ENCODE data around the gene TRPM7. TPM values are rescaled to one million over a fixed set of nuclear protein-coding genes. Genes with fewer than 3 reads are reported as not detected.

TRPM7 gene
- total RNA-seq, 1 experiment from 2014 or later, result 49.6 TPM

- Histone ChIP-seq H3K9me3 (ENCODE audit: low read depth, low read length, poor library complexity, severe bottlenecking) (no peaks in the 10 kb centered on the region), H3K4me1 (ENCODE audit: insufficient read depth, low read length, poor library complexity, severe bottlenecking) (peaks cover 7% of the 10 kb centered on the region), H3K4me3 (ENCODE audit: low read depth, low read length, poor library complexity, severe bottlenecking) (no peak overlapping the region), H3K27ac (ENCODE audit: low read depth, low read length, poor library complexity, severe bottlenecking) (no peak overlapping the region), H3K27me3 (replicated peaks; ENCODE audit: insufficient read depth, low read depth, low read length, poor library complexity) (no peaks in the 10 kb centered on the region), H3K36me3 (ENCODE audit: insufficient read depth, low read length, poor library complexity, severe bottlenecking) (no peaks in the 10 kb centered on the region)
- TF ChIP-seq CTCF (conservative IDR thresholded peaks at IDR 0.05; ENCODE audit: low read depth, low read length) (no peak), EZH2 (IDR thresholded peaks at IDR 0.05; ENCODE audit: borderline replicate concordance, low read depth, low read length, poor library complexity, severe bottlenecking) (no peak)
- intact Hi-C loops (cut with micrococcal nuclease; ENCODE audit: unreplicated experiment), result no loop called here
- no TSS peak for BruUV-seq (replicated peaks)
- ChIA-PET POLR2A (ENCODE audit: low non-redundant PET) (no interaction called here), CTCF (interaction anchor here (0.6 kb wide), 1 partner anchor 1450 kb away, joined by 12 read pairs; no protein-coding TSS in a partner anchor)
- DNase-seq (ENCODE audit: low spot score), result no peak
Measured at GRCh38 chr15:50544368-50544767, 142.2 kb downstream of the TRPM7 start.

DNA sequence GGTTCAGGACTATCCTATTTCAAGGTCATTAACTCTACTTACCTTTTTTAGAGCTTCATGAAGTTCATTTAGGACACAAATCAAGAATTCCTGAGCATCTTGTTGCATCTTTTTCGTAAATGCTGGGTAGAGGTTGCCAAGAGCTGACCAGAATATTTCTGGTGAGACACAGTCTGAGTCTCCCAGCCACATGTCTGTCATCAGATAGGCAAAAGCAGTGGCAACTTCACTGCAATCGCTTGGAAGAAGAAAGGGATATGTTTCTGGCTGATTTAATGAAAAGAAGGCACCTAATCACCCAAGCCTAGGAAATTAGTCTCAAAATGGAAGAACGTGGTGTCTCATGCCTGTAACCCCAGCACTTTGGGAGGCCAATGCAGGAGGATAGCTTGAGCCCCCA, 143.0 kb downstream of the TRPM7 start:
- no TSS peak for BruUV-seq (replicated peaks)
- H3K27me3 ChIP-seq (replicated peaks; ENCODE audit: insufficient read depth, low read depth, low read length, poor library complexity), result no peaks in the 10 kb centered on the region
- DNase-seq (ENCODE audit: low spot score), result no peak
- intact Hi-C loops (cut with micrococcal nuclease; ENCODE audit: unreplicated experiment), result no loop called here
- ChIA-PET POLR2A (ENCODE audit: low non-redundant PET) (no interaction called here), CTCF (no interaction called here)
- peaks cover 7% of the 10 kb centered on the region for H3K4me1 ChIP-seq (ENCODE audit: insufficient read depth, low read length, poor library complexity, severe bottlenecking)
- TF ChIP-seq CTCF (conservative IDR thresholded peaks at IDR 0.05; ENCODE audit: low read depth, low read length) (no peak), EZH2 (IDR thresholded peaks at IDR 0.05; ENCODE audit: borderline replicate concordance, low read depth, low read length, poor library complexity, severe bottlenecking) (no peak)
- H3K27ac ChIP-seq (ENCODE audit: low read depth, low read length, poor library complexity, severe bottlenecking), result no peak overlapping the region
- no peaks in the 10 kb centered on the region for H3K36me3 ChIP-seq (ENCODE audit: insufficient read depth, low read length, poor library complexity, severe bottlenecking)
- no peak overlapping the region for H3K4me3 ChIP-seq (ENCODE audit: low read depth, low read length, poor library complexity, severe bottlenecking)
- no peaks in the 10 kb centered on the region for H3K9me3 ChIP-seq (ENCODE audit: low read depth, low read length, poor library complexity, severe bottlenecking)

DNA sequence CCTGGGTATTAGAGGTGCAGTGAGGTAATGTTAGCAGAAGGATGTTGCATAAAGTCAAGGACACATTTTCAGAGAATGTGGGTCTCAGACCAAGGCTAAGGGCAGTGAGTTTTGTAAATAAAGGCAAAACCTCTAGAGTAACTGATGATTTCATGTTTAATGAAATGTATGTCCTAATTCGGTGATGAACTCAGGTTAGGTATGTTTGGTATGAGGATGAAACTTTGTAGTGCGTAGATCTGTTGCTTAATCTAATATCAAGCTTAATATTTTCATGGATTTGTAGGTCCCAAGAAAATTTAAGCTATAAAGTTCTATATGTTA, 143.7 kb downstream of the TRPM7 start:
- Histone ChIP-seq H3K27ac (ENCODE audit: low read depth, low read length, poor library complexity, severe bottlenecking) (no peak overlapping the region), H3K27me3 (replicated peaks; ENCODE audit: insufficient read depth, low read depth, low read length, poor library complexity) (no peaks in the 10 kb centered on the region), H3K36me3 (ENCODE audit: insufficient read depth, low read length, poor library complexity, severe bottlenecking) (no peaks in the 10 kb centered on the region), H3K4me1 (ENCODE audit: insufficient read depth, low read length, poor library complexity, severe bottlenecking) (peaks cover 7% of the 10 kb centered on the region), H3K9me3 (ENCODE audit: low read depth, low read length, poor library complexity, severe bottlenecking) (no peaks in the 10 kb centered on the region), H3K4me3 (ENCODE audit: low read depth, low read length, poor library complexity, severe bottlenecking) (no peak overlapping the region)
- DNase-seq (ENCODE audit: low spot score), result no peak
- CTCF ChIA-PET, result no interaction called here
- POLR2A ChIA-PET (ENCODE audit: low non-redundant PET), result no interaction called here
- intact Hi-C loops (cut with micrococcal nuclease; ENCODE audit: unreplicated experiment), result no loop called here
- TF ChIP-seq CTCF (conservative IDR thresholded peaks at IDR 0.05; ENCODE audit: low read depth, low read length) (no peak), EZH2 (IDR thresholded peaks at IDR 0.05; ENCODE audit: borderline replicate concordance, low read depth, low read length, poor library complexity, severe bottlenecking) (no peak)
- no TSS peak for BruUV-seq (replicated peaks)
